Left hindlimb (tissue), 1 donor: ENCODE results near the gene ISYNA1.

Experiments used
- DNase-seq: peaks from one replicate; pipeline ENCODE4 v3.0.0-alpha.2; 2018

ISYNA1 gene

GRCh38 chr19:18437491-18438330 lies at the start of gene ISYNA1:
Gene ISYNA1 (minus strand): TSS chr19:18438133. CDS start chr19:18437979, 154 bp downstream.
- DNase-seq: peak; percentile 79

GRCh38 chr19:18486746-18487145 lies 48.8 kb upstream of the ISYNA1 start:
- no peak for DNase-seq

GRCh38 chr19:18484992-18485391 lies 47.1 kb upstream of the ISYNA1 start:
- no peak for DNase-seq

- no peak for DNase-seq
Observed at GRCh38 chr19:18483119-18483890, 45.4 kb upstream of the ISYNA1 start.

GRCh38 chr19:18481505-18482222 lies 43.7 kb upstream of the ISYNA1 start:
- no peak for DNase-seq

GRCh38 chr19:18480006-18480691 lies 42.2 kb upstream of the ISYNA1 start:
- DNase-seq: no peak

- peak; percentile 66 for DNase-seq
Observed at GRCh38 chr19:18478545-18479311, 40.8 kb upstream of the ISYNA1 start.

GRCh38 chr19:18477974-18478373 lies 40.0 kb upstream of the ISYNA1 start:
- no peak for DNase-seq

- DNase-seq: peak; percentile 35
Observed at GRCh38 chr19:18477042-18477779, 39.3 kb upstream of the ISYNA1 start.

GRCh38 chr19:18476507-18477041 lies 38.6 kb upstream of the ISYNA1 start:
- DNase-seq: peak; percentile 25

- DNase-seq: peak; percentile 22
Observed at GRCh38 chr19:18475762-18476331, 37.9 kb upstream of the ISYNA1 start.

GRCh38 chr19:18475004-18475453 lies 37.1 kb upstream of the ISYNA1 start:
- DNase-seq: no peak

GRCh38 chr19:18474366-18474887 lies 36.5 kb upstream of the ISYNA1 start:
- peak; percentile 19 for DNase-seq

GRCh38 chr19:18473706-18474087 lies 35.8 kb upstream of the ISYNA1 start:
- no peak for DNase-seq

GRCh38 chr19:18473003-18473705 lies 35.2 kb upstream of the ISYNA1 start:
- DNase-seq: peak; percentile 28

- DNase-seq: no peak
Observed at GRCh38 chr19:18470787-18471186, 32.9 kb upstream of the ISYNA1 start.

GRCh38 chr19:18469069-18469846 lies 31.3 kb upstream of the ISYNA1 start:
- no peak for DNase-seq

GRCh38 chr19:18468517-18468916 lies 30.6 kb upstream of the ISYNA1 start:
- no peak for DNase-seq

- no peak for DNase-seq
Observed at GRCh38 chr19:18467978-18468377, 30.0 kb upstream of the ISYNA1 start.
